M059J (cell line): ENCODE results near the gene RARA. TPM values are rescaled to one million over a fixed set of nuclear protein-coding genes. Genes with fewer than 3 reads are reported as not detected.
A peak's percentile ranks its signal among the peaks of the same experiment; 100 is the strongest.
"Not testable (repeated sequence)": the region's sequence is repeated elsewhere in the genome, so short reads cannot be mapped to it uniquely, and the experiment has no call there.

Source experiments
- DNase-seq: peaks from one replicate; pipeline ENCODE4 v3.0.0-alpha.2; 2012; ENCODE audit warnings: low read depth
- total RNA-seq: library from RNA; depleted of rRNA; stranded (reverse); fragments of >200 nt; shearing (Covaris generic); gene quantifications from 2 replicates; pipeline ENCODE4 v1.2.3, GENCODE V29; 2014

The RARA gene
- total RNA-seq, 1 experiment from 2014 or later = 17.8 TPM

- no peak for DNase-seq
Observed at GRCh38 chr17:40356990-40357881, 48.3 kb downstream of the RARA start.

- DNase-seq = peak; percentile 77
Observed at GRCh38 chr17:40358323-40359038, 49.5 kb downstream of the RARA start.

- DNase-seq = no peak
Observed at GRCh38 chr17:40360091-40360490, 51.1 kb downstream of the RARA start.

- no peak for DNase-seq
Observed at GRCh38 chr17:40361063-40361924, 52.3 kb downstream of the RARA start.

DNA sequence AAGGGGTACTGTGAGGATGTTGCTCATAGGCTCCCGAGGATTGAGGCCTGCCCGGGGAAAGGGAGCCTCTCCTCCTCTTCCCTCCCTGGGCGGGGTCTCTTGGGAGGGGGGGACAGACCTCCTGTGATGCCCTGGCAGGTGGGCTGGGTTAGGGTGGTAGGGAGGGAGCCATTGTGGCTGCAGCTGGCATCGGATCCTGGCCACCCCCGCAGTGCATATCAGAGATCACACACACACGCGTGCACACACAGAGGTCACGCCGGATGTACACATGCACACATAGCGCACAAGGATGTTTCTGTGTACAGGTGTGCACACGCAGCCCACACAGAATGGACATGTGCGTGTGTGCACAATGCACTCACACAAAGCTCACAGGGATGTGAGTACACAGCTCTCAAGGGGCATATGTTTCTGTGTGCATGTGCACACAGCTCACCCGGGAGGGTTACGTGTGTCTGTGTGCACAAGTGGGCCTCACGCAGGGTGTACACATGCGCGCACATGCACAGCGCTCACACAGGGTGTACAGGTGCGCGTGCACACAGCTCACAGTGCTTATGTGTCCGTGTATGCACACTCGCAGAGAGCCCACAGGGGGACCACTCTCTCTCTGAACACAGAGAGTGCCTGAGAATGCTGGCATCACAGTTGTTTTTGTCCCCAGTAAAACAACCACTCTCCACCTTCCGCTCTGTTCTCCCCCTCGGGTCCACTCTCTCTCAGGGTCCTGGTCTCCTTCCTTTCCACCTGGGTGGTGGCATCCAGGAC is 53.1 kb downstream of the RARA start:
- DNase-seq = no peak

GRCh38 chr17:40362696-40363110 is 53.7 kb downstream of the RARA start:
- DNase-seq = peak; percentile 68

DNA sequence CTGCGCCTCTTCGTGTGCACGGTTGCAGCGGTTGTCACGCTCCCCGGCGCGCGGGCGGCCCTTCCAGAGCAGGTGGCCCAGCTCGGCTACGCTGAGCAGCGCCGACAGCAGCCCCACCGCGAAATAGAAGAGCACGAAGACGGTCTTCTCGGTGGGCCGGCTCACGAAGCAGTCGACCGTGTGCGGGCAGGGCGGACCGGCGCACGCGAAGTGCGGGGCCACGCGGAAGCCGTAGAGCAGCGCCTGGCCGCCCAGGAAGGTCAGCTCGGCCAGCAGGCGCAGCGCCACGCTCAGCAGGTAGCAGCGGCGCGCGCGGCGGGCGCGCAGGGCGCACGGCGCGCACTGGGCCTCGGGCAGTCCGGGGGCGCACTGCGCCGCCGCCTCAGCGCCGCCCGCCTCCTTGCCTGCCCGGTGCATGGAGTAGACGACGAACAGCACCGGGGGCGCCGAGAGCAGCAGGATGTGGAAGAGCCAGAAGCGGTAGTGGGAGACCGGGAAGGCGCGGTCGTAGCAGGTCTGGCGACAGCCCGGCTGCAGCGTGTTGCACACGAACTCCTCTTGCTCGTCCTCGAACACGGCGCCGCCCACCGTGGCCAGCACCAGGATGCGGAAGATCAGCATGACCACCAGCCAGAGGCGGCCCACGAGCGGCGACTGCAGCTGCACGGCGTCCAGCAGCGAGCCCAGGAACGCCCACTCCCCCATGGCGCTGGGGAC is 54.3 kb downstream of the RARA start:
- no peak for DNase-seq

- DNase-seq = no peak
Observed at GRCh38 chr17:40364121-40364861, 55.3 kb downstream of the RARA start, which contains the start of gene GJD3. GJD3 (minus strand) TSS chr17:40364737; CDS start chr17:40363815, 922 bp downstream.

- no peak for DNase-seq
Observed at GRCh38 chr17:40364906-40365305, 55.9 kb downstream of the RARA start.

GRCh38 chr17:40366076-40366860 is 57.3 kb downstream of the RARA start:
- no peak for DNase-seq

DNA sequence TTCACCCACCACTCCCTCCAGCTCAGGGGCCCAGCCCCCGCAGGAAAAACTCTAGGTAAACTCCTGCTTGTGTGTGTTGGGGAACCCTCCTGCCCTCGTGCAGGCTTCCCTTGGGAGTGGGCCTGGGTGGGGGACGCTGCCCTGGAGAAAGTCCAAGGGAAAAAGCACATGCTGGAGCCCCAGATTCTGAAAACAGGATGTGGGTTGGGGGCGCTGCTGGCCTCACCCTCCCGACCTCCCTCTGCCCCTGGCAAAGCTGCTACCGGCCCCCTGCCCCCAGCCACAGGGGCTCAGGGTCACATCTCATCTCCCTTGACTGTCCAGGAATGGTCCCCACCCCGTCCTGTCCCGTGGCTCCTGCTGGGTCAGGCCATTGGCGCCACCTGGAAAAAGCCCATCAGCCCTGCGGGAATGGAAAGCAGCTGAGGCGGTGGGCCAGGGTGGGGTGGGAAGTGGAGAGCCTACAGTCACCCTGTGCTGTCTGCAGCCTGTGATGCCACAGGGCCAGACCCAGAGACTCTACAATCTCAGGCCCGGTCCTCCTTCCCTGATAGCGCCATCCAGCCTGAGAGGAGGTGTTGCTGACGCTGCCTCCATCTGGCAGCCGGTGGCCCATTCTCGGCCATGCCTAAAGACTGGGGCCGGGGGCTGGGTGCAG is 58.0 kb downstream of the RARA start:
- no peak for DNase-seq

DNA sequence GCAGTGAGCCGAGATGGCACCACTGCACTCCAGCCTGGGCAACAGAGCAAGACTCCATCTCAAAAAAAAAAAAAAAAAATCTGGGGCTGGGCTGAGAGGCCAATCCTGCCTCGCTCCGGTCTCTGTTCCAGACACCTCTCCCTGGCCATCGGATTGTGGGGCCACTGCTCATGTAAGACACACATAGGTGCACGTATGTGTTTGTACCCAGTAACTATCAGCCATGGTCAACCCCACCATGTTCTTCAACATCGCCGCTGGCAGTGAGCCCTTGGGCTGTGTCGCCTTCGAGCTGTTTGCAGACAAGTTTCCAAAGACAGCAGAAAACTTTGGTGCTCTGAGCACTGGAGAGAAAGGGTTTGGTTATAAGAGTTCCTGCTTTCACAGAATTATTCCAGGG is 58.7 kb downstream of the RARA start:
- DNase-seq = not testable (repeated sequence)

DNA sequence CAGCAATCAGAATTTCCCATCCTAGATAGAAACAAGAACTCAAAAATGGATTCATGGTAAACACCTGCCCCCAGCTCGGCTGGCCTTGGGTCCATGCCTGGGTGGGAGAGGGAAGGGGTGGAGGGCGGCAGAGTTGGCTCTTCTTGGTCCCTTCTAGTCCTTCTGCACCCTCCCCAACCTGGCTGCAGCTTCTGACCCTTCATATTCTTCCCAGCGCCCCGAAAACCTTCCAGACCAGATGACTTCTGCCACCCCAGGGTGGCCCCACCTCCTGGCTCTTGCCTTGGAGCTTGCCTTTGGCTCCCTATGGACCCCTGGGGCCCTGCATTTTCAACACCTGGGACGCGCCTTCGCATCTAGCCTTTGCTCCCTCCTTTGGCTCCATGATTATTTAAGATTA is 60.9 kb downstream of the RARA start:
- no peak for DNase-seq

DNA sequence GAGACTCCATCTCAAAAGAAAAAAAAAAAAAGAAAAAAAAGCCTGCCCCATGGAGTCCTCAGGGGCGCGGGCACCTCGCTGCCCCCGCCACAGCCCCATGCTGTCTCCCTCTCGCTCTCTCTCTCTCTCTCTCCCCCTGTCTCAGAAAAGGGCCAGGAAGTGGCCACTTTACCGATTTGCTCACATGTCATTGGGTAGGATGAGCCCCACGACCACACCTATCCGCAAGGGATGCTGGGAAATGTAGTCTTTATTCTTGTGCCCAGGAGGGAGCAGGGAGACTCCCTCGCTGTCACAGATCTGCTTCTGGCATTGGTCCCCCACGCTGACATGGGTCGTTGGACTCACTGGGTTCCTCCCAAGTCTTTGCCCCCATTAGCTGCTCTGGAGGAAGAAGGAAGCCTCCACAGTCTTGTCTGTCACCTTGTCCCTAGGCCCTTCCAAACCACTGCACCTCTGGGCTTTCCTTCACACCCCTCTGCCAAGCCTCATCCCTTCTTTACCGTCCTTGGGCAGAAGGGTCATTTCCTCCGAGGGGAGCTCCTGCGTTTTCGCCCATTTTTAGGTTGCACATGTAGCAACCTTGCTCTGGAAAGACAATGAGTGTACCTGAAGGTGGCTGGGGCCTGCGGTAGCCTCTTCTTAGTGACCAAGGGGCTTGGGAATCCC is 62.4 kb downstream of the RARA start:
- no peak for DNase-seq

DNA sequence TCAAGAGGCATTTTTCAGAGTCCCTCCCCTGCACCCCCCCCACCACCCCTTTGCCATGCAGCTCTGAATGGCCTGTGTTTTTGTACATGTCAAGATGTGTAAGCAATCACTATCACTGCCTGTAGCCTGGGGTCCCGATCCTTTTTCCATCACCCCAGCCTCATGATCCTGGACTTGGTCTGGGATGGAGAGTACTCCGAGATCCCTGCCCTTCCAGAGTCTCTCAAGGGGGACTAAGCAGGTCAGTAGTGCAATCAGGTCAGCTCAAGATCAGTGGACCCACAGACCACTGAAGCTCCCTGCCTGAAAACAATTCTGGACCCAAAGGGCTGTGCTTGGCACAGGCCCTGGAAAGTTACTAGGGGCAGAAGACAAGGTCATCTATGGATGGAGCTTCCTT is 63.1 kb downstream of the RARA start:
- DNase-seq = no peak

DNA sequence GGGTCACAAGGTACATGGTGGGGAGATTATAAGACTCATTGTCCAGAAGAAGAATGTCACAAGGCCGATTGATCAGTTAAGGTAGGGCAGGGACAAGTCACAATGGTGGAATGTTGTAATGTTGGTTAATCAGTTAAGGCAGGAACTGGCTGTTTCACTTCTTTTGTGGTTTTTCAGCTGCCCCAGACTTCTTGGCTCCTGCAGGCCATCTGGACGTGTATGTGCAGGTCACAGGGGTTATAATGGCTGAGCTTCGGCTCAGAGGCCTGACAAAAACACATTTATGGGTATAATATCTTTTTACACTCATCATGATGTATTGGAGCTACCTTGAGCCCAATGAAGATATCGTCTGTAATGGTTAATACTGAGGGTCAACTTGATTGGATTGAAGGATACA is 63.7 kb downstream of the RARA start:
- not testable (repeated sequence) for DNase-seq

DNA sequence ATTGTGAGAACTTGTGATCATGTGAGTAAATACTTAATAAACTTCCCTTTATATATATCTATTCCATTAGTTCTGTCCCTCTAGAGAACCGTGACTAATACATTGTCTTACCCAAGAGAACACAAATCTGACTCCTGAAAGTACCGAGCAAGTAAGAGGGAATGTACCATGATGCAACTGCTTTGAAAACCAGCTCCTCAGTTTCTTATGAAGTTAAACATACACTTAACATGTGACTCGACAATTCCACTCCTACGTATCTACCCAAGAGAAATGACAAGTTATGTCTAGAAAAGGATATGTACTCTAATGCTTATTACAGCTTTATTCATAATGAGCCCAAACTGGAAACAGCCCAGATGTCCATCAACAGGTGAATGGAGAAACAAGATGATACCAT is 64.3 kb downstream of the RARA start:
- DNase-seq = peak; percentile 46

DNA sequence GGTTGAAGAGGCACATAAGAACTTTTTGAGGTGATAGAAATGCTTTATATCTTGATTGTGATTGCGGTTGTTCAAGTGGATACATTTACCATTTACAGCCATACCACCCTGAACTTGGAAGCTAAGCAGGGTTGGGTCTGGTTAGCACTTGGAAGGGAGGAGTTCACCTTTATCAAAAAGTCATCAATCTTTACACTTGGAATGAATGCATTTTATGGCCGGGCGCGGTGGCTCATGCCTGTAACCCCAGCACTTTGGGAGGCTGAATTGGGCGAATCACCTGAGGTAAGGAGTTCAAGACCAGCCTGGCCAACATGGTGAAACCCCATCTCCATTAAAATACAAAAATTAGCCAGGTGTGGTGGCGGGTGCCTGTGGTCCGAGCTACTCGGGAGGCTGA is 65.0 kb downstream of the RARA start:
- no peak for DNase-seq
